HepG2 (cell line): ENCODE results near the gene TBC1D22A. TPM values are rescaled to one million over a fixed set of nuclear protein-coding genes. Genes with fewer than 3 reads are reported as not detected.

ENCODE experiments used
- ATAC-seq: fragments of 200-7000 bp; cut with Tn5 transposase; 3 replicates; pipeline ENCODE4 v1.9.1; 2020; ENCODE audit warnings: mild to moderate bottlenecking, moderate library complexity
- BruUV-seq: library from RNA; stranded (reverse); fragments of 400-500 nt; replicated peaks from 2 replicates; lab custom pipeline; 2021; lab: Mats Ljungman, UMichigan
- CTCF ChIA-PET: fragments of 300-600 bp; formaldehyde crosslinking; extraction: SDS; loops from one replicate; lab custom pipeline; 2021; ENCODE audit warnings: low total read pairs, inconsistent platforms, low intra/inter-chr PET ratio; lab: Yijun Ruan, JAX
- POLR2A ChIA-PET: fragments of 350-600 bp; sonication (Branson Sonifier 250); formaldehyde crosslinking; loops from one replicate; lab custom pipeline; 2020; ENCODE audit warnings: antibody characterized with exemption, inconsistent platforms; lab: Yijun Ruan, JAX
- DNase-seq: peaks from one replicate; pipeline ENCODE4 v3.0.0-alpha.2; 2015; ENCODE audit warnings: low spot score
- FAIRE-seq: peaks from 3 replicates; lab custom pipeline; 2011; peaks lifted over from hg19 to GRCh38; lab: Jason Lieb, UNC
- H2AFZ ChIP-seq: one replicate; pipeline ENCODE4 v1.6.1; 2011; ENCODE audit warnings: low read length, inconsistent platforms
- H3K27ac ChIP-seq: fragments of 300-600 bp; 3 replicates; pipeline ENCODE4 v1.8.0; 2011; ENCODE audit warnings: mixed run types, mild to moderate bottlenecking, mixed read lengths, low read length, inconsistent platforms; ENCODE audit not compliant: insufficient read depth; ENCODE audit errors: extremely low read length
- H3K27me3 ChIP-seq, 2 experiments: fragments of 200-600 bp in 1 of 2; 2 replicates in 1 of 2; 3 replicates in 1 of 2; pipeline versions ENCODE4 v1.6.0 to v1.8.0; 2011; ENCODE audit warnings: low read length in 2 of 2, mild to moderate bottlenecking in 2 of 2, moderate library complexity in 2 of 2, inconsistent platforms in 1 of 2; ENCODE audit not compliant: insufficient read depth in 2 of 2, control insufficient read depth in 1 of 2
- H3K36me3 ChIP-seq, 2 experiments: fragments of 200-600 bp in 1 of 2; replicated peaks in 1 of 2; 2 replicates in 1 of 2; 3 replicates in 1 of 2; pipeline versions ENCODE4 v1.5.1 to v1.8.0; 2011; ENCODE audit warnings: low read length in 2 of 2, inconsistent platforms in 1 of 2; ENCODE audit not compliant: insufficient read depth in 2 of 2, control insufficient read depth in 1 of 2
- H3K4me1 ChIP-seq: 2 replicates; pipeline ENCODE4 v1.5.1; 2012; ENCODE audit warnings: low read length, inconsistent platforms; ENCODE audit not compliant: insufficient read depth
- H3K4me2 ChIP-seq: 2 replicates; pipeline ENCODE4 v1.6.0; 2011; ENCODE audit warnings: low read depth, low read length, inconsistent platforms
- H3K4me3 ChIP-seq, 3 experiments: fragments of 200-600 bp in 1 of 3; sonication (generic), shearing (Covaris generic) in 1 of 3; replicated peaks in 1 of 3; 2 replicates each; pipeline ENCODE4 v1.5.1; 2011 to 2016; ENCODE audit warnings: low read length in 3 of 3, inconsistent platforms in 2 of 3, low read depth in 2 of 3, mild to moderate bottlenecking in 2 of 3, control low read depth in 1 of 3, mixed read lengths in 1 of 3; ENCODE audit not compliant: insufficient read depth in 1 of 3
- H3K79me2 ChIP-seq: one replicate; pipeline ENCODE4 v1.6.1; 2011; ENCODE audit warnings: low read length, inconsistent platforms; ENCODE audit not compliant: insufficient read depth
- H3K9ac ChIP-seq: 2 replicates; pipeline ENCODE4 v1.6.0; 2011; ENCODE audit warnings: mild to moderate bottlenecking, low read depth, low read length, inconsistent platforms; ENCODE audit not compliant: insufficient read depth
- H3K9me3 ChIP-seq: 2 replicates; pipeline ENCODE4 v1.5.1; 2012; ENCODE audit warnings: mild to moderate bottlenecking, low read length
- H4K20me1 ChIP-seq: 2 replicates; pipeline ENCODE4 v1.6.0; 2011; ENCODE audit warnings: inconsistent platforms, mild to moderate bottlenecking, low read length, moderate library complexity; ENCODE audit not compliant: insufficient read depth
- ASH2L ChIP-seq: fragments of 300-600, 200-600 bp; sonication (generic); IDR thresholded peaks from 2 replicates; pipeline ENCODE4 v1.7.0; 2017; ENCODE audit warnings: low read depth, mild to moderate bottlenecking, moderate library complexity, mixed read lengths, low read length; ENCODE audit not compliant: insufficient read length
- GATAD2A ChIP-seq: IDR thresholded peaks from 2 replicates; pipeline ENCODE4 v1.6.1; 2016
- GZF1 ChIP-seq: sonication (generic); formaldehyde crosslinking; IDR thresholded peaks from 2 replicates; pipeline ENCODE4 v1.5.1; 2020; ENCODE audit warnings: mild to moderate bottlenecking, missing genetic modification reagents
- HIVEP1 ChIP-seq: sonication (generic); formaldehyde crosslinking; IDR thresholded peaks from 2 replicates; pipeline ENCODE4 v1.4.0; 2020; ENCODE audit warnings: mild to moderate bottlenecking, missing genetic modification reagents
- HNF4A ChIP-seq: sonication (generic); formaldehyde crosslinking; IDR thresholded peaks from 2 replicates; pipeline ENCODE4 v1.4.0; 2020; ENCODE audit warnings: missing genetic modification reagents
- HNRNPH1 ChIP-seq: fragments of 200-400 bp; formaldehyde crosslinking; optimal IDR thresholded peaks from 2 replicates; pipeline ENCODE3; 2017; ENCODE audit warnings: mild to moderate bottlenecking, low read depth, low read length
- HOMEZ ChIP-seq: IDR thresholded peaks from 2 replicates; pipeline ENCODE4 v1.6.1; 2016; ENCODE audit warnings: low read depth
- KAT2B ChIP-seq: fragments of 150-350 bp; IDR thresholded peaks from 2 replicates; pipeline ENCODE4 v1.6.1; 2014; ENCODE audit warnings: low read depth, low read length, borderline replicate concordance
- KMT2B ChIP-seq: IDR thresholded peaks from 2 replicates; pipeline ENCODE4 v1.6.1; 2016; ENCODE audit warnings: missing genetic modification reagents, missing compliant biosample characterization
- ONECUT2 ChIP-seq: sonication (generic); formaldehyde crosslinking; IDR thresholded peaks from 2 replicates; pipeline ENCODE4 v1.4.0; 2020; ENCODE audit warnings: missing genetic modification reagents
- PAXIP1 ChIP-seq: sonication (generic); formaldehyde crosslinking; conservative IDR thresholded peaks from 2 replicates; pipeline ENCODE4 v1.4.0; 2020; ENCODE audit warnings: mild to moderate bottlenecking, missing genetic modification reagents, moderate library complexity
- PHB2 ChIP-seq: fragments of 450-650 bp; IDR thresholded peaks from 2 replicates; pipeline ENCODE4 v1.6.1; 2018; ENCODE audit not compliant: partially characterized antibody
- RARA ChIP-seq: IDR thresholded peaks from 2 replicates; pipeline ENCODE4 v1.6.1; 2016; ENCODE audit warnings: missing genetic modification reagents, missing compliant biosample characterization
- SALL1 ChIP-seq: sonication (generic); formaldehyde crosslinking; IDR thresholded peaks from 2 replicates; pipeline ENCODE4 v1.8.0; 2022; ENCODE audit warnings: mild to moderate bottlenecking, missing genetic modification reagents
- SKI ChIP-seq: fragments of 450-650 bp; IDR thresholded peaks from one replicate; pipeline ENCODE4 v1.6.1; 2018; ENCODE audit warnings: mild to moderate bottlenecking; ENCODE audit not compliant: partially characterized antibody
- SKIL ChIP-seq: sonication (generic); formaldehyde crosslinking; IDR thresholded peaks from 2 replicates; pipeline ENCODE4 v1.8.0; 2022; ENCODE audit warnings: missing genetic modification reagents, mild to moderate bottlenecking, moderate library complexity, borderline replicate concordance
- SOX6 ChIP-seq, 2 experiments: fragments of 450-650 bp in 1 of 2; sonication (generic) in 1 of 2; formaldehyde crosslinking in 1 of 2; IDR thresholded peaks; 2 replicates each; pipeline versions ENCODE4 v1.4.0 to v1.6.1; 2017 to 2020; ENCODE audit warnings: antibody characterized with exemption in 1 of 2, mild to moderate bottlenecking in 1 of 2, missing genetic modification reagents in 1 of 2
- ZNF12 ChIP-seq: sonication (generic); formaldehyde crosslinking; IDR thresholded peaks from 2 replicates; pipeline ENCODE4 v1.5.0; 2020; ENCODE audit warnings: missing genetic modification reagents
- WGBS: methylation state at CpG from one replicate; pipeline ENCODE4 v1.1.6; 2017; ENCODE audit warnings: low lambda C conversion rate; 5-methylcytosine and 5-hydroxymethylcytosine counted together
- in situ Hi-C: cut with HindIII; loops from 2 replicates; pipeline ENCODE4 v1.10.0; 2017; ENCODE audit warnings: low pct_unique_long_range_greater_than_20kb; ENCODE audit not compliant: extremely low pct_ligation_motif_present
- intact Hi-C: fragments of 100-400 bp; cut with micrococcal nuclease; formaldehyde crosslinking; loops from one replicate; pipeline ENCODE4 v1.10.0; 2022; ENCODE audit not compliant: unreplicated experiment
- polyA plus RNA-seq, 8 experiments: library from polyadenylated mRNA; depleted of rRNA in 3 of 8; stranded (reverse) in 7 of 8; unstranded in 1 of 8; fragments of >200 nt; fragmentation: Illumina TruSeq in 4 of 8; extraction: Trizol in 4 of 8; gene quantifications; 2 replicates each; pipeline versions ENCODE4 v1.2.1 to v1.2.3, GENCODE V29; 2011 to 2016; ENCODE audit warnings: low read depth in 4 of 8, missing spikeins in 1 of 8, mixed read lengths in 1 of 8; ENCODE audit not compliant: insufficient read depth in 1 of 8
- total RNA-seq, 5 experiments: library from RNA; depleted of rRNA; stranded (reverse); fragments of >200 nt; fragmentation: Illumina TruSeq; extraction: Trizol; gene quantifications; 2 replicates each; pipeline ENCODE4 v1.2.3, GENCODE V29; 2016; ENCODE audit warnings: low read depth in 1 of 5

TBC1D22A gene
- total and polyA plus RNA-seq, 2 of the 13 experiments (the other 11 are each of a cell fraction or from before 2014, with no cell fraction given), result 17.3 to 18.0 TPM

DNA sequence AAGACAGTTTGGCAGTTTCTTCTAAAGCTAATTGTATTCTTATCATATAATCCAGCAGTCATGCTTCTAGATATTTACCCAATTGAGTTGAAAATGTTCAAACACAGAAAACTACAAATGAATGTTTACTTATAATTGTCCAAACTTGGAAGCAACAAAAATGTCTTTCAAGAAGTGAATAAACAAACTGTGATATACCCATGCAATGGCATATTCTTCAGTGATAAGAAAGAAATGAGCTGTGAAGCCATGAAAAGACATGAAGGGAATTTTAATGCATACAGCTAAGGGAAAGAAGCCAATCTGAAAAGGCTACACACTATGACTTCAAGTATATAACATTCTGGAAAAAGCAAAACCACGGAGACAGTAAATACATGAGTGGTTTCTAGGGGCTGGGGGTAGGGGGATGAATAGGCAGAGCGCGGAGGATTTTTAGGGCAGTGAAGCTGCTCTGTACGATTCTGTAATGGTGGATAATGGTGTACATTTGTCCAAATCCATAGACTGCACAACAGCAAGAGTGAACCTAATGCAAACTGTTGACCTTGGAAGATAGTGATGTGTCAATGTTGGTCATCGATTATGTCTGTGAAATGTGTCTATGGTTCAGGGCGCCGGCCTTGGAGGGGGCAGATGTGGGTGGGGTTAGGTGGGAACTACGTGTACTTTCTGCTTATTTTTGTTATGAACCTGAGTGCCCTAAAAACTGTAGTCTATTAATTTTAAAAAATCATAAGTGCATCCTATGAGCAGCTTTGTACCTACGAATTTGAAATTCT, 424.9 kb downstream of the TBC1D22A start:
- H3K36me3 ChIP-seq, result no peaks in the 10 kb centered on the region
- H3K9me3 ChIP-seq, result no peaks in the 10 kb centered on the region
- no peak overlapping the region for H3K9ac ChIP-seq
- ChIA-PET POLR2A (no interaction called here), CTCF (no interaction called here)
- BruUV-seq, result no TSS peak
- H2AFZ ChIP-seq, result no peak overlapping the region
- no peak overlapping the region for H3K27ac ChIP-seq
- no peaks in the 10 kb centered on the region for H4K20me1 ChIP-seq
- no peak for DNase-seq
- no peaks in the 10 kb centered on the region for H3K79me2 ChIP-seq
- FAIRE-seq, result no peak
- in situ Hi-C loops (no loop called here), intact Hi-C loops (loop anchor here (10.0 kb wide), 1 partner anchor 83 kb away; no protein-coding TSS in a partner anchor)
- H3K4me3 ChIP-seq, result no peak overlapping the region
- WGBS, result 22% methylated on average over 9 of the region's 9 CpGs
- peaks cover 20% of the 10 kb centered on the region for H3K4me1 ChIP-seq
- peaks cover 0 to 1% of the 10 kb centered on the region in 2 experiments; a peak in 3 of 5 replicates for H3K27me3 ChIP-seq
- H3K4me2 ChIP-seq, result no peak overlapping the region; the same call in 1 of the 2 replicates
- peak; percentile 57 for ATAC-seq
- TF ChIP-seq HOMEZ (CRISPR knock-in tag), result no peak
- no peak for TF ChIP-seq GZF1 (CRISPR knock-in tag)
- peak; percentile 74 for TF ChIP-seq SALL1 (CRISPR knock-in tag)
- peak; percentile 17; the same call in 1 of the 2 replicates for TF ChIP-seq HNF4A (CRISPR knock-in tag)
- TF ChIP-seq GATAD2A (CRISPR knock-in tag), result peak; percentile 57
- TF ChIP-seq ZNF12 (CRISPR knock-in tag), result peak; percentile 92
- TF ChIP-seq HIVEP1 (CRISPR knock-in tag), result no peak
- TF ChIP-seq ASH2L, result no peak
- TF ChIP-seq PHB2, result no peak
- TF ChIP-seq RARA (CRISPR knock-in tag), result peak; percentile 74
- TF ChIP-seq SKIL (CRISPR knock-in tag), result peak; percentile 23; the same call in 1 of the 2 replicates
- no peak for TF ChIP-seq HNRNPH1
- TF ChIP-seq PAXIP1 (CRISPR knock-in tag), result peak; percentile 59
- TF ChIP-seq KAT2B, result peak; percentile 61; the same call in 1 of the 2 replicates
- no peak for TF ChIP-seq SOX6 (IDR thresholded peaks at IDR 0.05)
- TF ChIP-seq SOX6 (CRISPR knock-in tag; IDR thresholded peaks at IDR 0.05), result 0 out of 2 replicates have a peak, but pooled peaks have one; percentile 19
- TF ChIP-seq KMT2B (CRISPR knock-in tag), result no peak
- peak; percentile 88 for TF ChIP-seq SKI
- peak; percentile 81 for TF ChIP-seq ONECUT2 (CRISPR knock-in tag)
